GM12891 (cell line): ENCODE data around the gene ARHGEF19.

Source experiments
- POLR2A ChIP-seq: IDR thresholded peaks from 2 replicates; pipeline ENCODE4 v1.6.1; 2011; ENCODE audit warnings: low read depth, low read length, control low read depth
- POLR2AphosphoS5 ChIP-seq: IDR thresholded peaks from 2 replicates; pipeline ENCODE4 v1.6.1; 2011; ENCODE audit warnings: low read depth, low read length, control low read depth
- TAF1 ChIP-seq: IDR thresholded peaks from 2 replicates; pipeline ENCODE4 v1.6.1; 2011; ENCODE audit warnings: low read depth, low read length, control low read depth

DNA sequence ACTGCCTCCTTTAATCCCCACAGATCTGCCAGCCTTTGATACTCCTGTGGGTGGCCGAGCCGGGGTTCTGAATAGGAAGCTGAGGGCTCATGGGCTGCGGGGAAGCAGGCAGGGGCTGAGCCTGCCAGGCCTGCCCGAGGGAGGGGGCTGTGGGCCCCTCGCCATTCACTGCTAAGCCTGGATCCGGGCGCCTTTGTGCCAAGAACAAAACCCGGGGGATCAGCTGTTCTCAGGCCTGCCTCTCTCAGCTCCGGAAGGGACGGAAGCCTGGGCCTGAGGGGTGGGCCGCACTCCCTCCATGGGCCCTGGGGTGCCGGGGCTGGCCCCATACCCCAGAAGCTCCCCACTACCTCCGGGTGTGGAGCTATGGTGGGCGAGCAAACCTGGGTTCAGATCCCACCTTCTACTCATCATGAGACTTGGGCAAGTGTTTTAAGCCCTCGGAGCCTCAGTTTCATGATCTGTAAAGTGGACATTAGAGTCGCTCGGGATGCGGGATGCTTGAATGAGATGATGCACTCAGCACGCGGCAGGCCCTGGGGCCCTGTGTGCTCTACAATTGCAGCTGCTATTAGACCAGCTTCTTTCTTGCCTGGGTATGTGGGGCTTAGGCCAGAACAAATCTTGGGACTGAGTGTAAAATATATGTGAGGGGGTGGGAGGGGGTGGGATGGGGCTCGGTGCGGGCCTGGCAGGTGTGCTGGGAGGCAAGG lies 37.4 kb downstream of the ARHGEF19 start:
- TF ChIP-seq POLR2A (no peak), TAF1 (no peak), POLR2AphosphoS5 (no peak)
